Osteocyte (in vitro differentiated cells): Measurements from ENCODE around the gene FAM171A1. TPM values are rescaled to one million over a fixed set of nuclear protein-coding genes. Genes with fewer than 3 reads are reported as not detected.
A peak's percentile ranks its signal among the peaks of the same experiment; 100 is the strongest.

Source experiments
- DNase-seq: peaks from one replicate; pipeline ENCODE4 v3.0.0; 2021; ENCODE audit warnings: mixed read lengths; ENCODE audit not compliant: unreplicated experiment; ENCODE audit errors: extremely low spot score
- H3K27ac Mint-ChIP-seq: one replicate; pipeline ENCODE4 v1.8.0; 2021; ENCODE audit warnings: mild to moderate bottlenecking, mixed read lengths; ENCODE audit not compliant: unreplicated experiment
- H3K27me3 Mint-ChIP-seq: one replicate; pipeline ENCODE4 v1.8.0; 2021; ENCODE audit warnings: mixed read lengths; ENCODE audit not compliant: unreplicated experiment
- H3K36me3 Mint-ChIP-seq: one replicate; pipeline ENCODE4 v1.8.0; 2021; ENCODE audit warnings: mixed read lengths; ENCODE audit not compliant: unreplicated experiment
- H3K4me1 Mint-ChIP-seq: one replicate; pipeline ENCODE4 v1.8.0; 2021; ENCODE audit warnings: mixed read lengths; ENCODE audit not compliant: unreplicated experiment
- H3K4me3 Mint-ChIP-seq: one replicate; pipeline ENCODE4 v1.8.0; 2021; ENCODE audit warnings: mild to moderate bottlenecking, moderate library complexity, mixed read lengths; ENCODE audit not compliant: unreplicated experiment
- H3K9me3 Mint-ChIP-seq: one replicate; pipeline ENCODE4 v1.8.0; 2021; ENCODE audit warnings: mixed read lengths; ENCODE audit not compliant: unreplicated experiment
- CTCF ChIP-seq: fragments of 200-600 bp; sonication (generic); IDR thresholded peaks from 2 replicates; pipeline ENCODE4 v1.5.0; 2021; ENCODE audit warnings: antibody characterized with exemption, mild to moderate bottlenecking, moderate library complexity
- total RNA-seq: library from RNA; stranded (reverse); gene quantifications from 2 replicates; pipeline ENCODE4 v1.2.1, GENCODE V29; 2021

Gene FAM171A1
- total RNA-seq, 1 donor from 2014 or later, result 30.4 TPM

GRCh38 chr10:15367296-15368085 is 3.6 kb downstream of the FAM171A1 start:
- TF ChIP-seq CTCF, result no peak
- no peaks in the 10 kb centered on the region for H3K9me3 Mint-ChIP-seq
- peaks cover 5% of the 10 kb centered on the region for H3K27me3 Mint-ChIP-seq
- no peak overlapping the region for H3K27ac Mint-ChIP-seq
- no peak overlapping the region for H3K4me3 Mint-ChIP-seq
- no peak for DNase-seq
- H3K36me3 Mint-ChIP-seq, result no peaks in the 10 kb centered on the region
- peaks cover 28% of the 10 kb centered on the region for H3K4me1 Mint-ChIP-seq

- Mint-ChIP-seq H3K27me3 (no peaks in the 10 kb centered on the region), H3K9me3 (no peaks in the 10 kb centered on the region), H3K4me1 (peaks cover 28% of the 10 kb centered on the region), H3K4me3 (no peak overlapping the region), H3K27ac (no peak overlapping the region), H3K36me3 (no peaks in the 10 kb centered on the region)
- TF ChIP-seq CTCF, result no peak
- no peak for DNase-seq
These were observed 5.4 kb downstream of the FAM171A1 start for GRCh38 chr10:15365692-15366091.

DNA sequence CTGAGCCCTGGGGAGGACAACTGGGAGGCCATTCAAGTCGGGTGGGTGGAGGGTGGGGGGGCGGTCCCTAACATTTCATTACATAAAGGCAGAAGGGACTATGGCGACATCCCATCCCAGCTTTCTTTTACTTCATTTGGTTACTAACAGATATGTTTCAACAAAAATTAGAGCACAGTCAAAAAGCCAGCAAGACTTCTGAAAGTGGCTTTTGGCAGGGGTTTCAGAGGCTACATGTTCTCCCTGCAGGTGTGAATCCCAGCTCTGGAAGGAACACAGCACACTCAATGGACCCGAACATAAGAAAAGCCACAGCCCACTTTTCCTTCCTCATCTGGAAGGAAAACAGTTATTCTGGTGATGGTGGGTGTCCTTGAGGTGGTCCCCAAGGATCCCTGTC is 7.1 kb downstream of the FAM171A1 start:
- no peak overlapping the region for H3K4me3 Mint-ChIP-seq
- H3K27me3 Mint-ChIP-seq, result no peaks in the 10 kb centered on the region
- peaks cover 18% of the 10 kb centered on the region for H3K4me1 Mint-ChIP-seq
- H3K36me3 Mint-ChIP-seq, result no peaks in the 10 kb centered on the region
- H3K27ac Mint-ChIP-seq, result no peak overlapping the region
- no peak for DNase-seq
- TF ChIP-seq CTCF, result no peak
- H3K9me3 Mint-ChIP-seq, result no peaks in the 10 kb centered on the region

- Mint-ChIP-seq H3K27ac (no peak overlapping the region), H3K27me3 (no peaks in the 10 kb centered on the region), H3K4me3 (no peak overlapping the region), H3K36me3 (no peaks in the 10 kb centered on the region), H3K4me1 (peaks cover 10% of the 10 kb centered on the region), H3K9me3 (no peaks in the 10 kb centered on the region)
- no peak for TF ChIP-seq CTCF
- DNase-seq, result peak; percentile 36
These were observed 8.1 kb downstream of the FAM171A1 start for GRCh38 chr10:15363031-15363430.

DNA sequence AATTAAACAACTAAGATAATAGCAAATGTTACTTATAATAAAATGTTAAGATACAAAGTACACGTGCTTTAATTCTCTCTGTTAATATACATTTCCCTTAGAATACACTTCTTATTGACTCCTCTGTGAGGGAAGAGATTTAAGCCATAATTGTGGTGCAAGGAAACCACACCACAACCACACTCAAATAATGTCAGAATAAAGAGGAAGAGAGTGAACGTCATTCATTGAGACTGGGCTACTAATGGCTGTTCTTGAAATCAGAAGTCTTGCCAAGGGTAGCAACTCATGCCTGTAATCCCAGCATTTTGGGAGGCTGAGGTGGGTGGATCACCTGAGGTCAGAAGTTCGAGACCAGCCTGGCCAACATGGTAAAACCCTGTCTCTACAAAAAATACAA is 10.0 kb downstream of the FAM171A1 start:
- TF ChIP-seq CTCF, result no peak
- H3K27ac Mint-ChIP-seq, result no peak overlapping the region
- H3K4me1 Mint-ChIP-seq, result peaks cover 10% of the 10 kb centered on the region

More for the DNA sequence above, 10.0 kb downstream of the FAM171A1 start:
- Mint-ChIP-seq H3K36me3 (no peaks in the 10 kb centered on the region), H3K9me3 (no peaks in the 10 kb centered on the region), H3K27me3 (no peaks in the 10 kb centered on the region), H3K4me3 (no peak overlapping the region)
- no peak for DNase-seq
